ENCODE measurements around the gene SH3RF1. TPM values are rescaled to one million over a fixed set of nuclear protein-coding genes. Genes with fewer than 3 reads are reported as not detected.

SH3RF1 gene
- total RNA-seq, 1 experiment from 2014 or later, result 59.5 TPM

GRCh38 chr4:169251291-169252235, 19.2 kb downstream of the SH3RF1 start:
- no peaks in the 10 kb centered on the region for H3K36me3 ChIP-seq (ENCODE audit: control insufficient read depth in 1 of 2, insufficient read depth in 2 of 2, low read length in 2 of 2)
- peak overlapping the region; percentile 74 for H3K4me2 ChIP-seq (ENCODE audit: low read length)
- ChIA-PET RAD21 (ENCODE audit: low non-redundant PET in 1 of 2, low total read pairs in 2 of 2, uncharacterized antibody in 2 of 2, unreplicated experiment in 2 of 2) (no interaction called here), CTCF (no interaction called here), POLR2A (no interaction called here)
- DNase-seq (ENCODE audit: low read depth, low spot score), result peak; percentile 89
- intact Hi-C loops (cut with micrococcal nuclease), result loop anchor here (5.0 to 10.0 kb wide), 2 partner anchors 134 to 717 kb away; no protein-coding TSS in a partner anchor
- H3K27me3 ChIP-seq (ENCODE audit: insufficient read depth, low read length), result no peaks in the 10 kb centered on the region
- BruUV-seq (replicated peaks), result TSS peak; percentile 92
- H3K79me2 ChIP-seq (ENCODE audit: insufficient read depth, low read length), result peaks cover 97% of the 10 kb centered on the region
- H3K4me3 ChIP-seq (replicated peaks in 1 of 2; ENCODE audit: low read depth in 1 of 2, low read length in 2 of 2), result peak overlapping the region; percentile 2 to 42; a peak in 2 of 4 replicates
- no peaks in the 10 kb centered on the region for H3K9me3 ChIP-seq (ENCODE audit: control insufficient read depth in 1 of 2, insufficient read depth in 1 of 2, low read depth in 1 of 2, low read length in 2 of 2)
- H3K9ac ChIP-seq (ENCODE audit: low read length), result peak overlapping the region; percentile 58
- no peaks in the 10 kb centered on the region for H3K9me2 ChIP-seq (ENCODE audit: insufficient read depth)
- no peak overlapping the region for H2AFZ ChIP-seq (ENCODE audit: low read depth, low read length, poor library complexity, severe bottlenecking)
- H3K27ac ChIP-seq (ENCODE audit: low read depth, low read length), result peak overlapping the region; percentile 82
- H4K20me1 ChIP-seq (ENCODE audit: insufficient read depth), result no peaks in the 10 kb centered on the region
- ATAC-seq, result peak; percentile 76
- H3K4me1 ChIP-seq (ENCODE audit: control insufficient read depth in 1 of 2, insufficient read depth in 2 of 2, low read length in 2 of 2), result peaks cover 74 to 85% of the 10 kb centered on the region in 2 experiments
- TF ChIP-seq ZFX (IDR thresholded peaks at IDR 0.05) (no peak), EZH2phosphoT487 (IDR thresholded peaks at IDR 0.05; ENCODE audit: borderline replicate concordance) (no peak), FOSL1 (IDR thresholded peaks at IDR 0.05; ENCODE audit: low read depth) (peak; percentile 81), RAD21 (IDR thresholded peaks at IDR 0.05; ENCODE audit: low read depth) (peak; percentile 15; the same call in 1 of the 2 replicates), TCF7L2 (IDR thresholded peaks at IDR 0.05; ENCODE audit: borderline replicate concordance, extremely low read depth, insufficient read depth, insufficient read length) (peak; percentile 65), YY1 (IDR thresholded peaks at IDR 0.05; ENCODE audit: extremely low read depth, insufficient replicate concordance, low read depth, low read length) (peak; percentile 51), CTCF (IDR thresholded peaks at IDR 0.05 in 2 of 3, conservative IDR thresholded peaks at IDR 0.05 in 1 of 3; ENCODE audit: borderline replicate concordance in 1 of 3, insufficient read depth in 1 of 3, low read depth in 2 of 3, low read length in 2 of 3) (no peak), SRF (IDR thresholded peaks at IDR 0.05; ENCODE audit: low read depth) (0 out of 2 replicates have a peak, but pooled peaks have one; percentile 37), ELF1 (IDR thresholded peaks at IDR 0.05; ENCODE audit: borderline replicate concordance, low read depth) (no peak), POLR2AphosphoS5 (IDR thresholded peaks at IDR 0.05; ENCODE audit: low read depth, low read length) (no peak), EZH2 (IDR thresholded peaks at IDR 0.05) (no peak), SIN3A (IDR thresholded peaks at IDR 0.05; ENCODE audit: low read depth) (peak; percentile 79), ATF3 (IDR thresholded peaks at IDR 0.05) (peak; percentile 82; the same call in 1 of the 2 replicates), JUND (IDR thresholded peaks at IDR 0.05) (peak; percentile 91), CBX3 (IDR thresholded peaks at IDR 0.05; ENCODE audit: low read depth) (peak; percentile 86), EGR1 (IDR thresholded peaks at IDR 0.05; ENCODE audit: low read depth) (no peak), ZBTB33 (IDR thresholded peaks at IDR 0.05; ENCODE audit: extremely low read depth, insufficient replicate concordance, low read length) (no peak), CEBPB (IDR thresholded peaks at IDR 0.05; ENCODE audit: low read depth) (no peak; the same call in 1 of the 2 replicates), ZNF274 (IDR thresholded peaks at IDR 0.05; ENCODE audit: low read depth, low read length) (no peak)
